ENCODE measurements around the gene ADAMTS1. TPM values are rescaled to one million over a fixed set of nuclear protein-coding genes. Genes with fewer than 3 reads are reported as not detected.
A peak's percentile ranks its signal among the peaks of the same experiment; 100 is the strongest.

Gene ADAMTS1
- total RNA-seq, 2 donors from 2014 or later = 24.2 to 24.3 TPM

- Mint-ChIP-seq H3K4me3 (no peak overlapping the region), H3K27ac (no peak overlapping the region), H3K27me3 (ENCODE audit: insufficient read depth) (peaks cover 2% of the 10 kb centered on the region), H3K9me3 (no peaks in the 10 kb centered on the region), H3K4me1 (peaks cover 1% of the 10 kb centered on the region), H3K36me3 (ENCODE audit: low read depth) (no peaks in the 10 kb centered on the region)
- Histone ChIP-seq H3K36me3 (ENCODE audit: control insufficient read depth, insufficient read depth, low read length) (no peaks in the 10 kb centered on the region), H3K27ac (ENCODE audit: low read depth, low read length) (peak overlapping the region; percentile 30), H3K4me1 (ENCODE audit: control insufficient read depth, insufficient read depth, low read length) (no peaks in the 10 kb centered on the region), H3K9me3 (ENCODE audit: control insufficient read depth, low read length) (no peaks in the 10 kb centered on the region), H3K27me3 (ENCODE audit: control insufficient read depth, insufficient read depth, low read length, poor library complexity, severe bottlenecking) (no peaks in the 10 kb centered on the region), H3K4me3 (ENCODE audit: low read length) (no peak overlapping the region), H3K9ac (ENCODE audit: extremely low read depth, low read length, poor library complexity, severe bottlenecking) (no peak overlapping the region)
- WGBS, 2 experiments (ENCODE audit: insufficient coverage in 1 of 2, insufficient read length in 1 of 2) = 79 to 92% methylated on average over 6 of the region's 6 CpGs
- no peak for DNase-seq
- no peak for TF ChIP-seq CTCF (conservative IDR thresholded peaks at IDR 0.05)
Observed at GRCh38 chr21:26795866-26796329, 49.3 kb downstream of the ADAMTS1 start.

- H3K27me3 ChIP-seq (ENCODE audit: control insufficient read depth, insufficient read depth, low read length, poor library complexity, severe bottlenecking) = no peaks in the 10 kb centered on the region
- no peak overlapping the region for H3K27ac Mint-ChIP-seq
- no peak for TF ChIP-seq CTCF (conservative IDR thresholded peaks at IDR 0.05)
- no peaks in the 10 kb centered on the region for H3K4me1 Mint-ChIP-seq
- no peaks in the 10 kb centered on the region for H3K9me3 ChIP-seq (ENCODE audit: control insufficient read depth, low read length)
- no peak overlapping the region for H3K27ac ChIP-seq (ENCODE audit: low read depth, low read length)
- no peak overlapping the region for H3K4me3 ChIP-seq (ENCODE audit: low read length)
- 90 to 98% methylated on average over 9 to 10 of the region's 10 CpGs for WGBS, 2 experiments (ENCODE audit: insufficient coverage in 1 of 2, insufficient read length in 1 of 2)
- H3K27me3 Mint-ChIP-seq (ENCODE audit: insufficient read depth) = peaks cover under 1% of the 10 kb centered on the region
- no peaks in the 10 kb centered on the region for H3K36me3 ChIP-seq (ENCODE audit: control insufficient read depth, insufficient read depth, low read length)
- H3K4me3 Mint-ChIP-seq = no peak overlapping the region
- H3K9ac ChIP-seq (ENCODE audit: extremely low read depth, low read length, poor library complexity, severe bottlenecking) = no peak overlapping the region
- DNase-seq = no peak
- H3K4me1 ChIP-seq (ENCODE audit: control insufficient read depth, insufficient read depth, low read length) = no peaks in the 10 kb centered on the region
- no peaks in the 10 kb centered on the region for H3K9me3 Mint-ChIP-seq
- H3K36me3 Mint-ChIP-seq (ENCODE audit: low read depth) = no peaks in the 10 kb centered on the region
Observed at GRCh38 chr21:26795412-26795805, 49.8 kb downstream of the ADAMTS1 start.

- Histone ChIP-seq H3K27me3 (ENCODE audit: control insufficient read depth, insufficient read depth, low read length, poor library complexity, severe bottlenecking) (no peaks in the 10 kb centered on the region), H3K36me3 (ENCODE audit: control insufficient read depth, insufficient read depth, low read length) (no peaks in the 10 kb centered on the region), H3K4me1 (ENCODE audit: control insufficient read depth, insufficient read depth, low read length) (no peaks in the 10 kb centered on the region), H3K4me3 (ENCODE audit: low read length) (no peak overlapping the region), H3K9me3 (ENCODE audit: control insufficient read depth, low read length) (no peaks in the 10 kb centered on the region), H3K27ac (ENCODE audit: low read depth, low read length) (no peak overlapping the region), H3K9ac (ENCODE audit: extremely low read depth, low read length, poor library complexity, severe bottlenecking) (no peak overlapping the region)
- WGBS, 2 experiments (ENCODE audit: insufficient coverage in 1 of 2, insufficient read length in 1 of 2) = 76 to 83% methylated on average over 5 of the region's 5 CpGs
- H3K4me1 Mint-ChIP-seq = no peaks in the 10 kb centered on the region
- H3K4me3 Mint-ChIP-seq = no peak overlapping the region
- no peaks in the 10 kb centered on the region for H3K36me3 Mint-ChIP-seq (ENCODE audit: low read depth)
- no peaks in the 10 kb centered on the region for H3K9me3 Mint-ChIP-seq
- DNase-seq = no peak
- TF ChIP-seq CTCF (conservative IDR thresholded peaks at IDR 0.05) = no peak
- H3K27ac Mint-ChIP-seq = no peak overlapping the region
- no peaks in the 10 kb centered on the region for H3K27me3 Mint-ChIP-seq (ENCODE audit: insufficient read depth)
Observed at GRCh38 chr21:26794597-26795411, 50.4 kb downstream of the ADAMTS1 start.

All from endodermal cell (in vitro differentiated cells).